Left renal cortex interstitium (tissue), 4 donors: ENCODE data around the gene KYAT1. TPM values are rescaled to one million over a fixed set of nuclear protein-coding genes. Genes with fewer than 3 reads are reported as not detected.
"Not testable (repeated sequence)": the region's sequence is repeated elsewhere in the genome, so short reads cannot be mapped to it uniquely, and the experiment has no call there.

Experiments used
- DNase-seq, 4 donors: peaks; one replicate each; pipeline ENCODE4 v3.0.0-alpha.2; 2013; ENCODE audit warnings: low read depth in 4 of 4, low spot score in 2 of 4, missing footprints in 1 of 4
- polyA plus RNA-seq, 4 donors: library from polyadenylated mRNA; unstranded; fragments of 120-200 nt; gene quantifications; one replicate each; pipeline ENCODE4 v1.2.1, GENCODE V29; 2013; ENCODE audit not compliant: insufficient read length in 4 of 4

KYAT1 gene
- polyA plus RNA-seq, 4 donors, result 17.0 to 31.0 (median 25.5) TPM

DNA sequence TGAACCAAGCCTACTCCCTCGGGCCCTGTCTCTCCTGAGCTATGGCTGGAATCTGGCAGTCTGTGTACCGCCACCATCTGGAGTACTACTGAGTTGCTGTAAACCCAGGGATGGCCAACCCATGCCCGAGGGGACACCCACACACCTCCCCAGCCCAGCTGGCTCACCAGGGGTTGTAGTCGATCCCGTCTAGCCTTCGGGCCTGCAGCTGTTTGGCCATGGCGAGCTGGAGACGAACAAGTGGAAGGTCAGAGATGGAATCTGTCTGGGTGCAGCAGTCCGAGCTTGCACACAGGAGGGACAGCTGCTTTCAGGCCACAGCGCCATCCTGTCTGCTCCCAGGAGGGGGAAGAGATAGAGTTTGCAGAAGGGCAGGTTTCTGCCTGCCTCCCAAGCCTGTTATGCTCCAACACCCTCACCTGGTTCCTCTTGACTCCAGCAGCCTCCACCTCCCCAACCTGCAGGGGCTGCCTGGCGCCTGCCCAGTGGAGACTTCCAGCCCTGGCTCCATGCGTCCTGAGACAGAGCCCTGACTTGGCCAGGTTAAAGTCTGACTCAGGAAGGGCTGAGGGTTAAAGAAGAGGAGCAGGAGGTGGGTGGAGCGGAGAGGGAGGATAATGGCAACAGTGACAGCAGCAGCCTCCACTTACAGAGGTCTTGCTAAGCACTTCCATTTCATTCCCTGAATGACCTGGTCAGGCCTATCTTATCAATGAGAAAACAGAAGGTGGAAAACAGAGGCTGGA is 36.4 kb downstream of the KYAT1 start:
- DNase-seq, result no peak

DNA sequence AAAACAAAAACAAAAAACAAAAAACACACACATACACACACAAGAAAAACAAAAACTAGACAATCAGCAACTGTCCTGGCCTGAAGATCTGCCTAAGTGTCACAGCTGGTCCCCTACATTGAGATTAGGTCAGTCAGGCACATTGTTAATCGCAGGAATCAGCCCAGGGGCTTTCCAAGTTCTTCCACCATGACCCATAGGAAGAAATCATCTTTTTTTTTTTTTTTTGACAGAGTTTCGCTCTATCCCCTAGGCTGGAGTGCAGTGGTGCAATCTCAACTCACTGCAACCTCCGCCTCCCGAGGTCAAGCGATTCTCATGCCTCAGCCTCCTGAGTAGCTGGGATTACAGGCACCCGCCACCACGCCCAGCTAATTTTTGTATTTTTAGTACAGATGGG is 38.6 kb downstream of the KYAT1 start:
- not testable (repeated sequence) for DNase-seq

DNA sequence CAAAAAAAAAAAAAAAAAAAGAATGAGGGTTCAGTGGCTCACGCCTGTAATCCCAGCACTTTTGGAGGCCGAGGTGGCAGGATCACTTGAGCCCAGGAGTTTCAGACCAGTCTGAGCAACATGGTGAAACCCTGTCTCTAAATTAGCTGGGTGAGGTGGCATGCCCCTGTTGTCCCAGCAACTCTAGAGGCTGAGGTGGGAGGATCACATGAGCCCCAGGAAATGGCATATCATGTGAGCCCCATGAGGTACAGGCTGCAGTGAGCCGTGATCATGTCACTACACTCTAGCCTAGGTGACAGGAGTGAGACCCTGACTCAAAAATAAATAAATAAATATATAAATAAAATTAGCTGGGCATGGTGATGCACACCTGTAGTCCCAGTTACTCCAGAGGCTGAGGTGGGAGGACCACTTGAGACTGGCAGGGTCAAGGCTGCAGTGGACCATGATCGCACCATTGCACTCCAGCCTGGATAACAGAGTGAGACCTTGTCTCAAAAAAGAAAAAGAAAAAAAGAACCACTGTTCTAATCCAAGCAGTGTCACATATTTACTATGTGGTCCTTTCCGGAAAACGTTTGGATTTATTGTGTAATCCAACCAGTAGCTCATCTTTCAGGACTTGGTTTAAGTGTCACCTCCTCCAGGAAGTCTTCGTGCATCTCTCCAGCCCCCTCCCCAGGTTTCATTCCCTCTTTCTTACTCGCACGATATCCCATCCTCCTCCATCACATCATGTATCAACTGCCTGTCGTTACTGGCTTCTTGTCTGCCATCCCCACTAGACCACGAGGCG is 39.9 kb downstream of the KYAT1 start:
- no peak for DNase-seq

GRCh38 chr9:128840524-128840923 is 41.2 kb downstream of the KYAT1 start:
- DNase-seq, result no peak

DNA sequence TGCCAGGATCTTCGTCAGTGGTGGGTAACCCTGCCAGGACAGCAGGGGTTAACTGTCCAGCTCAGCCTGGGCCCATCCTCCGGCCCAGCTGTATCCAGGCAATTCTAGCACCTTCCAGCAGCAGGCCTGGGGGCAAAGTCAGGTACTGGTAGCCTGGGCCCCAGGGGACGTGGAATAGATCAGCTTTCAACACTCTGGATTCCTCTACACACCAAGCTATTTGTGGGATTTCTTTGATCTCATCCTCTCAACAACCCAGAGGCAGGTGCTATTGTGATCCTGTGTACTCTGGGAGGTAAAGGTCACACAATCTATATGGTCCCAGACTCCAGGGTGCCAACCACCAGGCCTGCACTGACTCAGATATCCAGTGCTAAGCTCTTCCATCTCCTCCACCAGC is 43.4 kb downstream of the KYAT1 start:
- DNase-seq, result no peak

- no peak for DNase-seq
Observed at GRCh38 chr9:128836509-128837145, 45.1 kb downstream of the KYAT1 start.

DNA sequence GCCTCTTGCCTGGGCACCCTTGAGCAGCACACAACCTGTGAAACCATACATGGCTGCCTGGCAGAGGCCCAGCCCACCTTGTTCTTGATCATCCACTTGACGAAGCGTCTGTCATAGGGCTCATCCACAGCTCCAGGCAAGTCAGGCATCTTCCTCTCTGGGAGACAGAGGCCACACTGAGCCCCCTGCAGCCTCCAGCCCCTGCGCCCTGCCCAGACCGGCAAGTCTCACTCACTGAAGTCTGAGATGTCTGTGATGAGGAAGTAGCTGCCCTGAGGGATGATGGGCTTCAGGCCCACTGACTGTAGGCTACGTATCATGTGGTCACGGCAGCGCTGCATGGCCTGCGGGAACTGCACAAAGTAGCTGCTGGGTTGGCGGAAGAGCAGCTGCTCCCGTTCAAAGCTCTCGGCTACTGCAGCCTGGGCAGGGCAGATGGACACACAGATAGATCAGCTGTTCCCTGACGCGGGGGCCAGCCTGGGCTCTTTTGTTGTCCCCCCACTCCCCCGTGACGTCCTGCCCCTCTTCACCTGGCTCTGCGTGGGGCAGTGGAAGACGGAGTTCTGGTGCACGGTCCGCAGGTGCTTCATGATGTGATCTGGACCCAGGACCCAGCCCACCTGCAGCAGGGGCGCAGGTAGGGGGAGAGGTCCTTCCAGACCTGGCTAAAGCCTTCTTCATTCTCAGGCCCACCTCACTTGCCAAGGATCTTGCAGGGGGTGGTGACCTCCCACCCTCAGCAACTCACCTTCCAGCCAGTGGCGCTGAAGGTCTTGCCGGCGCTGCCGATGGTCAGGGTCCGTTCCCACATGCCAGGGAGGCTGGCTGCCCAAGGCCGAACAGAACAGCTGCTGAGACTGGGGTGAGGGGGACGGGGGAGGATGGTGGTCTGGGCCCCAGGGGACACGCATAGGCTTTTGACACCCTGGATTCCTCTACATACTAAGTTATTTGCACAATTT is 46.2 kb downstream of the KYAT1 start:
- no peak for DNase-seq

GRCh38 chr9:128833696-128834095 is 48.1 kb downstream of the KYAT1 start:
- DNase-seq, result no peak

GRCh38 chr9:128829477-128830251 is 52.1 kb downstream of the KYAT1 start, which contains the start of gene SPOUT1:
SPOUT1 (minus strand) TSS chr9:128829794; CDS start chr9:128829780, 14 bp downstream.
- DNase-seq, result peak; percentile 65 to 94 (median 80)

DNA sequence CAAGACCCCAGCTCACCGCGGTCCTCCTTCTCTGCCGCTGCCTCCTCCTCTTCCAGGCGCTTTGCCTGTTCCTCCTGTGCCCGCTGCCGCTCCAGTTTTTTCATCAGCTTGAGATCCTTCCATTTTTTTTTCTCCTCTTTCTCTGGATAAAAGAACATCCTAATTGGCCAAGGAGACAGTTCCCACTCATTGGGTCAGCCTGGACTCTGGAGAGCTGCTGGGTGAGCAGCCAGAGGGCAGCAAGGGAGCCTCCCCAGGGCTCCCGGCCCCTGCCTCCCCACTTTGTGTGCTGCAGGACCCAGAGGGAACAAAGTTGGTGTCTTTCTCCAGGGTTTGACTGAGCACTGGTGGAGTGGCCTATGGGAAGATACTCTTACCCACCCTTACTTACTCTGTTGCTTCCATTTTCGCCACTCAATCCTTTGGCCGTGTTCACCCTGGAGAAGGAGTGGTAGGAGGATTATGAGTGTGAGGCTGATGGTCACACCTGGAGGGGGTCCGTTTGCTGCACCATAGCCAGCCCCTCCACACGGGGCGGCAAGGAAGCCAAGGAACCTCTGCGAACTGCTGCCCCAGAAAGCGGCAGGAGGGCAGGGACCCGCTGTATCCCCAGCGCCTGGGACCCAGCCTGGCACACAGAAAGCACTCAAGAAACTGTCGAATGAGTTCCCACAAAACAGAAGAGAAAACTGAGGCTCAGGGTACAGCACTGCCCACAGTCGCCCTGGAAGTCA is 52.9 kb downstream of the KYAT1 start:
- DNase-seq, result no peak

- no peak for DNase-seq
Observed at GRCh38 chr9:128828267-128828666, 53.5 kb downstream of the KYAT1 start.

DNA sequence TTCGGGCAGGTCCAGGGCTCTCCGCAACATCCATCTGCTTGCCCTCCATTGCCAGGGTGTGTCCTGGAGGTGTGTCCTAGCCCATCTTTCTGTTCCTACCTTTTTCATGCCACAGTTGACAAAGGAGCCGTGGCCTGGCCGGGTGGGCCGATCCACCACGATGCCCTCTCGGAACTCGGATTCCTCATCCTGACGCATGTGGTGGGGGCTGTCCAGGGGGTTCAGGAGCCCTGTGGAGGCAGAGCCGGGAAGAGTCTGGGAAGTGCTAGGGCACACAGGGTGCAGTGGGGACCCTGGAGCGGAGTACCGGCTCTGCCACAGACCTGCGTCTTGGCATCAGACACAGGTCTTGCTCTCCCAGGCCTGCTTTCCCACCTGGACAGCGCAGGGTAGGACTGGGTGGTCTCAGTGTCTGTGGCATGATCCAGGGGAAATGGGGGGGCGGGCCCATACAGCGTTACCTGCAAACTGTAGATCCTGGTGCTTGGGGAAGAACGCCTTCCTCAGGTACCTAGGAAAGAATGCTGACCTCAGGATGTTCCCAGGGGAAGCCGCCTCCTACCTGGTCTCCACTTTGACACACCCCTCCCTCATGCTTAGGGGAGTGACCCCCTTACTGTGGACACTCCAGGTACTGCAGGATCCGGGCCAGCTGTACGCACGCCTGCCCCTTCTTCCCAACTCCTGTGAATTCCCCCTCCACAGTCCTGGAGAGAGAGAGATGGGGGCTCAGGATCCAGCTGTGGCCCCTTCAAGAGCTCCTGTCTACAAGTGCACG is 55.6 kb downstream of the KYAT1 start:
- DNase-seq, result no peak

- DNase-seq, result no peak
Observed at GRCh38 chr9:128824911-128825310, 56.8 kb downstream of the KYAT1 start.

GRCh38 chr9:128823903-128824406 is 57.8 kb downstream of the KYAT1 start:
- DNase-seq, result no peak

DNA sequence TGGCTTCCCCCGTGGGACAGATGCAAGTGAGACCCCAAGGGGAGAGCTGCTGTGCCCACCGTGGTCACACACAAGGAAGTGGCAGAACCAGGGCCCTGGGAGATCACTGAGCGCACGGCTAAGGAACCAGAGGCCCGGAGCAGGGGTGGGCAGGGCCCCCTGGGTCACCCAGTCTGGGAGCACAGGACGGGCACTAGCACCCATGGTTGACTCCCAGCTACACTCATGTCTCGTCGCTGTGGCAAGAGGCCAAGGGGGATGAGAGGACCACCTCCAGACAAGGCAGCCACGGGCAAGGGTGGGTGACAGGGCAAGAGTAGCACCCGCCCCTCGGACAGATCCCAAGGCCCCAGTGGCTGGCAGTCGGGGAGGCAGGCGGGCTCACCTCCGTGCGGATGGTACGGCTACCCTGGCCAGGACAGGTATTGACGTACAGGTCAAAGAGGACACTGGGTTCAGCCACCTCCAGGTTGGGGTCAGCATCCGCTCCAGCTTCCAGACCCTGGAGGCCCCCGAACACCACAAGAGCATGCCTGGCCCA is 58.3 kb downstream of the KYAT1 start:
- no peak for DNase-seq

- no peak for DNase-seq
Observed at GRCh38 chr9:128822407-128823042, 59.2 kb downstream of the KYAT1 start.
